NT2/D1 (cell line): ENCODE results near the gene PRSS56.

Experiments used
- SUZ12 ChIP-seq: IDR thresholded peaks from 2 replicates; pipeline ENCODE4 v1.6.1; 2011; ENCODE audit not compliant: insufficient read length, insufficient read depth; ENCODE audit errors: extremely low read depth
- ZNF274 ChIP-seq: IDR thresholded peaks from 2 replicates; pipeline ENCODE4 v1.6.1; 2011; ENCODE audit warnings: mild to moderate bottlenecking, low read depth, low read length

- no peak for TF ChIP-seq SUZ12
- TF ChIP-seq ZNF274: no peak
Observed at GRCh38 chr2:232482301-232483238, 37.6 kb upstream of the PRSS56 start.
